ENCODE measurements around the gene HSPA14. TPM values are rescaled to one million over a fixed set of nuclear protein-coding genes. Genes with fewer than 3 reads are reported as not detected.

HSPA14 gene
- total and polyA plus RNA-seq, 4 donors = 5.3 to 9.0 (median 8.5) TPM

DNA sequence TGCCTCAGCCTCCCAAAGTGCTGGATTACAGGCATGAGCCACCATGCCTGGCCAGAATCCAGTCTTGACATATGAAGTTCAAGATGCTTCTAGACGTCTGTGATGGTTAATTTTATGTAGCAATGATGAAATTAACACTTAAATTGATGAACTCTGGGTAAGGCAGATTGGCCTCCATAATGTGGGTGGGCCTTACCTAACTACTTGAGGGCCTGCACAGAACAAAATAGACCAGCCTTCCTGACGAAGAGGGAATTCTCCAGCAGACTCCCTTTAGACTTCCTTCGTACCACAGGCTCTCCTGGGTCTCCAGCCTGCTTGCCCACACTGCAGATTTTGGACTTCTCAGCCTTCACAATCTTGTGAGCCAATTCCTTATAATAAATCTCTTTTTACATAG lies 5.0 kb upstream of the HSPA14 start:
- Histone ChIP-seq H3K9me3 (ENCODE audit: control insufficient read depth in 4 of 4, low read length in 3 of 4) (no peaks in the 10 kb centered on the region), H3K4me3 (ENCODE audit: low read depth in 1 of 3, low read length in 3 of 3) (no peak overlapping the region), H3K9ac (ENCODE audit: low read depth in 1 of 2, low read length in 2 of 2) (no peak overlapping the region), H3K27me3 (ENCODE audit: control insufficient read depth in 4 of 4, insufficient read depth in 4 of 4, low read length in 3 of 4) (no peaks in the 10 kb centered on the region), H3K36me3 (ENCODE audit: control insufficient read depth in 4 of 4, insufficient read depth in 3 of 4, low read depth in 1 of 4, low read length in 3 of 4) (peaks cover 0 to 3% (median 0%) of the 10 kb centered on the region in 4 donors), H3K4me1 (ENCODE audit: control insufficient read depth in 4 of 4, insufficient read depth in 4 of 4, low read length in 3 of 4) (peaks cover 0 to 8% (median 3%) of the 10 kb centered on the region in 4 donors), H3K27ac (ENCODE audit: low read depth in 1 of 2, low read length in 2 of 2) (no peak overlapping the region)
- 88% methylated on average over 3 of the region's 3 CpGs for WGBS
- no peak for DNase-seq (ENCODE audit: low spot score)
- TF ChIP-seq MAX (IDR thresholded peaks at IDR 0.05) = no peak
- no peak for TF ChIP-seq ZBTB33 (IDR thresholded peaks at IDR 0.05)
- TF ChIP-seq FOXA1 (IDR thresholded peaks at IDR 0.05) = no peak
- no peak for TF ChIP-seq RXRA (IDR thresholded peaks at IDR 0.05)
- TF ChIP-seq ATF3 (IDR thresholded peaks at IDR 0.05) = no peak
- TF ChIP-seq SP1 (IDR thresholded peaks at IDR 0.05) = no peak
- TF ChIP-seq EGR1 (IDR thresholded peaks at IDR 0.05; ENCODE audit: low read depth in 2 of 2) = no peak
- TF ChIP-seq TAF1 (conservative IDR thresholded peaks at IDR 0.05) = no peak
- TF ChIP-seq FOXA2 (IDR thresholded peaks at IDR 0.05) = no peak
- TF ChIP-seq GABPA (IDR thresholded peaks at IDR 0.05 in 1 of 2, conservative IDR thresholded peaks at IDR 0.05 in 1 of 2) = no peak
- TF ChIP-seq JUND (IDR thresholded peaks at IDR 0.05) = no peak
- no peak for TF ChIP-seq HNF4G (IDR thresholded peaks at IDR 0.05)
- no peak for TF ChIP-seq RAD21 (IDR thresholded peaks at IDR 0.05)

DNA sequence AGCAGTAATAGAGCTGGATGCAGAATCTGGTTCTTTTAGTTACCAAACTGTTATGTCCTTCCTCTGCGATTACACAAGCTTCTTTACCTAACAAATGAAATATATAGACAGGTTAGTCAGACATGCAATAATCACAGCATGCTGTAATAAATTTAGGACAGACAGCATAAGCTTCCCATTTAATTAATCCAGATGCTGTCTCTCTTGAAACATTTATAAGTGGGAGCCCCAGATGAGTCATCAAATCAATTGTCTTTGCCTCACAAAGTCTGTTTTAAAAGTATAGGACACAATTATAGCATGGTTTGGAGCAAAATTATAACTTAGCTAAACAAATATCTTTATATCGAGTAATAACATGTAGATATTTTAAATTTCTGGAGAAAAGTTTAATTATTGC lies 1.9 kb upstream of the HSPA14 start:
- Histone ChIP-seq H3K4me1 (ENCODE audit: control insufficient read depth in 4 of 4, insufficient read depth in 4 of 4, low read length in 3 of 4) (peaks cover 0 to 19% (median 9%) of the 10 kb centered on the region in 4 donors), H3K27ac (ENCODE audit: low read depth in 1 of 2, low read length in 2 of 2) (no peak overlapping the region), H3K27me3 (ENCODE audit: control insufficient read depth in 4 of 4, insufficient read depth in 4 of 4, low read length in 3 of 4) (no peaks in the 10 kb centered on the region), H3K9me3 (ENCODE audit: control insufficient read depth in 4 of 4, low read length in 3 of 4) (no peaks in the 10 kb centered on the region), H3K36me3 (ENCODE audit: control insufficient read depth in 4 of 4, insufficient read depth in 3 of 4, low read depth in 1 of 4, low read length in 3 of 4) (peaks cover 0 to 5% (median under 1%) of the 10 kb centered on the region in 4 donors), H3K4me3 (ENCODE audit: low read depth in 1 of 3, low read length in 3 of 3) (no peak overlapping the region), H3K9ac (ENCODE audit: low read depth in 1 of 2, low read length in 2 of 2) (no peak overlapping the region)
- DNase-seq (ENCODE audit: low spot score) = no peak
- WGBS = 97% methylated on average over 2 of the region's 2 CpGs
- TF ChIP-seq RXRA (IDR thresholded peaks at IDR 0.05) (no peak), SP1 (IDR thresholded peaks at IDR 0.05) (no peak), GABPA (IDR thresholded peaks at IDR 0.05 in 1 of 2, conservative IDR thresholded peaks at IDR 0.05 in 1 of 2) (no peak), JUND (IDR thresholded peaks at IDR 0.05) (no peak), ZBTB33 (IDR thresholded peaks at IDR 0.05) (no peak), EGR1 (IDR thresholded peaks at IDR 0.05; ENCODE audit: low read depth in 2 of 2) (no peak), NR2F2 (IDR thresholded peaks at IDR 0.05) (no peak), HNF4G (IDR thresholded peaks at IDR 0.05) (no peak), HNF4A (conservative IDR thresholded peaks at IDR 0.05) (no peak), MAX (IDR thresholded peaks at IDR 0.05) (no peak), YY1 (IDR thresholded peaks at IDR 0.05) (no peak), ATF3 (IDR thresholded peaks at IDR 0.05) (no peak), RAD21 (IDR thresholded peaks at IDR 0.05) (no peak), FOXA1 (IDR thresholded peaks at IDR 0.05) (no peak), FOXA2 (IDR thresholded peaks at IDR 0.05) (no peak), TAF1 (conservative IDR thresholded peaks at IDR 0.05) (no peak)
- TF ChIP-seq, protein P1, sequence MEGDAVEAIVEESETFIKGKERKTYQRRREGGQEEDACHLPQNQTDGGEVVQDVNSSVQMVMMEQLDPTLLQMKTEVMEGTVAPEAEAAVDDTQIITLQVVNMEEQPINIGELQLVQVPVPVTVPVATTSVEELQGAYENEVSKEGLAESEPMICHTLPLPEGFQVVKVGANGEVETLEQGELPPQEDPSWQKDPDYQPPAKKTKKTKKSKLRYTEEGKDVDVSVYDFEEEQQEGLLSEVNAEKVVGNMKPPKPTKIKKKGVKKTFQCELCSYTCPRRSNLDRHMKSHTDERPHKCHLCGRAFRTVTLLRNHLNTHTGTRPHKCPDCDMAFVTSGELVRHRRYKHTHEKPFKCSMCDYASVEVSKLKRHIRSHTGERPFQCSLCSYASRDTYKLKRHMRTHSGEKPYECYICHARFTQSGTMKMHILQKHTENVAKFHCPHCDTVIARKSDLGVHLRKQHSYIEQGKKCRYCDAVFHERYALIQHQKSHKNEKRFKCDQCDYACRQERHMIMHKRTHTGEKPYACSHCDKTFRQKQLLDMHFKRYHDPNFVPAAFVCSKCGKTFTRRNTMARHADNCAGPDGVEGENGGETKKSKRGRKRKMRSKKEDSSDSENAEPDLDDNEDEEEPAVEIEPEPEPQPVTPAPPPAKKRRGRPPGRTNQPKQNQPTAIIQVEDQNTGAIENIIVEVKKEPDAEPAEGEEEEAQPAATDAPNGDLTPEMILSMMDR (IDR thresholded peaks at IDR 0.05; ENCODE audit: low read depth, low read length, missing input control) = no peak
- TF ChIP-seq, protein P2, sequence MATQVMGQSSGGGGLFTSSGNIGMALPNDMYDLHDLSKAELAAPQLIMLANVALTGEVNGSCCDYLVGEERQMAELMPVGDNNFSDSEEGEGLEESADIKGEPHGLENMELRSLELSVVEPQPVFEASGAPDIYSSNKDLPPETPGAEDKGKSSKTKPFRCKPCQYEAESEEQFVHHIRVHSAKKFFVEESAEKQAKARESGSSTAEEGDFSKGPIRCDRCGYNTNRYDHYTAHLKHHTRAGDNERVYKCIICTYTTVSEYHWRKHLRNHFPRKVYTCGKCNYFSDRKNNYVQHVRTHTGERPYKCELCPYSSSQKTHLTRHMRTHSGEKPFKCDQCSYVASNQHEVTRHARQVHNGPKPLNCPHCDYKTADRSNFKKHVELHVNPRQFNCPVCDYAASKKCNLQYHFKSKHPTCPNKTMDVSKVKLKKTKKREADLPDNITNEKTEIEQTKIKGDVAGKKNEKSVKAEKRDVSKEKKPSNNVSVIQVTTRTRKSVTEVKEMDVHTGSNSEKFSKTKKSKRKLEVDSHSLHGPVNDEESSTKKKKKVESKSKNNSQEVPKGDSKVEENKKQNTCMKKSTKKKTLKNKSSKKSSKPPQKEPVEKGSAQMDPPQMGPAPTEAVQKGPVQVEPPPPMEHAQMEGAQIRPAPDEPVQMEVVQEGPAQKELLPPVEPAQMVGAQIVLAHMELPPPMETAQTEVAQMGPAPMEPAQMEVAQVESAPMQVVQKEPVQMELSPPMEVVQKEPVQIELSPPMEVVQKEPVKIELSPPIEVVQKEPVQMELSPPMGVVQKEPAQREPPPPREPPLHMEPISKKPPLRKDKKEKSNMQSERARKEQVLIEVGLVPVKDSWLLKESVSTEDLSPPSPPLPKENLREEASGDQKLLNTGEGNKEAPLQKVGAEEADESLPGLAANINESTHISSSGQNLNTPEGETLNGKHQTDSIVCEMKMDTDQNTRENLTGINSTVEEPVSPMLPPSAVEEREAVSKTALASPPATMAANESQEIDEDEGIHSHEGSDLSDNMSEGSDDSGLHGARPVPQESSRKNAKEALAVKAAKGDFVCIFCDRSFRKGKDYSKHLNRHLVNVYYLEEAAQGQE (IDR thresholded peaks at IDR 0.05) = no peak
